Measurements from ENCODE around the gene TAOK3.

The TAOK3 gene

GRCh38 chr12:118219772-118220171, 152.9 kb downstream of the TAOK3 start:
- Histone ChIP-seq H3K9me2 (replicated peaks; ENCODE audit: insufficient read depth, low read length) (no peaks in the 10 kb centered on the region), H3K4me2 (ENCODE audit: low read depth, low read length) (no peak overlapping the region), H3K9ac (ENCODE audit: low read length) (no peak overlapping the region), H3K36me3 (replicated peaks; ENCODE audit: insufficient read depth, low read length) (no peaks in the 10 kb centered on the region), H3K9me3 (replicated peaks; ENCODE audit: insufficient read depth, low read length) (no peaks in the 10 kb centered on the region), H3K4me1 (ENCODE audit: low read length) (no peaks in the 10 kb centered on the region), H3K4me3 (ENCODE audit: low read length) (no peak overlapping the region), H3K79me2 (ENCODE audit: low read length) (no peaks in the 10 kb centered on the region), H3K27ac (ENCODE audit: low read length) (no peak overlapping the region), H3F3A (ENCODE audit: insufficient read depth, low read length) (no peaks in the 10 kb centered on the region), H4K20me1 (ENCODE audit: insufficient read depth, low read length) (no peaks in the 10 kb centered on the region), H2AFZ (ENCODE audit: low read length) (no peak overlapping the region), H3K27me3 (replicated peaks; ENCODE audit: insufficient read depth, low read length) (no peaks in the 10 kb centered on the region)
- DNase-seq: no peak
- TF ChIP-seq CTCF (IDR thresholded peaks at IDR 0.05; ENCODE audit: low read length) (no peak), EZH2 (optimal IDR thresholded peaks at IDR 0.05; ENCODE audit: low read depth, low read length) (no peak), EZH2phosphoT487 (IDR thresholded peaks at IDR 0.05; ENCODE audit: low read length) (no peak)

- Histone ChIP-seq H3K4me2 (ENCODE audit: low read depth, low read length) (no peak overlapping the region), H3K4me1 (ENCODE audit: low read length) (no peaks in the 10 kb centered on the region), H3K4me3 (ENCODE audit: low read length) (no peak overlapping the region), H3K9ac (ENCODE audit: low read length) (no peak overlapping the region), H3K27me3 (replicated peaks; ENCODE audit: insufficient read depth, low read length) (no peaks in the 10 kb centered on the region), H3K9me3 (replicated peaks; ENCODE audit: insufficient read depth, low read length) (no peaks in the 10 kb centered on the region), H2AFZ (ENCODE audit: low read length) (no peak overlapping the region), H3K36me3 (replicated peaks; ENCODE audit: insufficient read depth, low read length) (no peaks in the 10 kb centered on the region), H3K27ac (ENCODE audit: low read length) (no peak overlapping the region), H4K20me1 (ENCODE audit: insufficient read depth, low read length) (no peaks in the 10 kb centered on the region), H3F3A (ENCODE audit: insufficient read depth, low read length) (no peaks in the 10 kb centered on the region), H3K9me2 (replicated peaks; ENCODE audit: insufficient read depth, low read length) (no peaks in the 10 kb centered on the region), H3K79me2 (ENCODE audit: low read length) (no peaks in the 10 kb centered on the region)
- DNase-seq: no peak
- TF ChIP-seq CTCF (IDR thresholded peaks at IDR 0.05; ENCODE audit: low read length) (no peak), EZH2phosphoT487 (IDR thresholded peaks at IDR 0.05; ENCODE audit: low read length) (no peak), EZH2 (optimal IDR thresholded peaks at IDR 0.05; ENCODE audit: low read depth, low read length) (no peak)
Measured at GRCh38 chr12:118219106-118219505, 153.6 kb downstream of the TAOK3 start.

- no peak overlapping the region for H3K9ac ChIP-seq (ENCODE audit: low read length)
- no peaks in the 10 kb centered on the region for H3K27me3 ChIP-seq (replicated peaks; ENCODE audit: insufficient read depth, low read length)
- no peaks in the 10 kb centered on the region for H3F3A ChIP-seq (ENCODE audit: insufficient read depth, low read length)
- H4K20me1 ChIP-seq (ENCODE audit: insufficient read depth, low read length): no peaks in the 10 kb centered on the region
- H3K9me3 ChIP-seq (replicated peaks; ENCODE audit: insufficient read depth, low read length): no peaks in the 10 kb centered on the region
- DNase-seq: no peak
- no peak overlapping the region for H3K4me3 ChIP-seq (ENCODE audit: low read length)
- H3K9me2 ChIP-seq (replicated peaks; ENCODE audit: insufficient read depth, low read length): no peaks in the 10 kb centered on the region
- no peaks in the 10 kb centered on the region for H3K4me1 ChIP-seq (ENCODE audit: low read length)
- no peak overlapping the region for H3K27ac ChIP-seq (ENCODE audit: low read length)
- H3K79me2 ChIP-seq (ENCODE audit: low read length): no peaks in the 10 kb centered on the region
- H3K36me3 ChIP-seq (replicated peaks; ENCODE audit: insufficient read depth, low read length): no peaks in the 10 kb centered on the region
- H3K4me2 ChIP-seq (ENCODE audit: low read depth, low read length): no peak overlapping the region
- H2AFZ ChIP-seq (ENCODE audit: low read length): no peak overlapping the region
- TF ChIP-seq EZH2 (optimal IDR thresholded peaks at IDR 0.05; ENCODE audit: low read depth, low read length): no peak
- TF ChIP-seq CTCF (IDR thresholded peaks at IDR 0.05; ENCODE audit: low read length): no peak
- no peak for TF ChIP-seq EZH2phosphoT487 (IDR thresholded peaks at IDR 0.05; ENCODE audit: low read length)
Measured at GRCh38 chr12:118213452-118213851, 159.3 kb downstream of the TAOK3 start.
